Sigmoid colon (tissue), 7 donors: Measurements from ENCODE around the gene SPRED3. TPM values are rescaled to one million over a fixed set of nuclear protein-coding genes. Genes with fewer than 3 reads are reported as not detected.

ENCODE experiments used
- DNase-seq: peaks from one replicate; pipeline ENCODE4 v3.0.0-alpha.2; 2019
- H3K27ac ChIP-seq, 4 donors: fragments of 200-600 bp; sonication (generic); one replicate each; pipeline ENCODE4 v1.5.1; 2016 to 2019; ENCODE audit warnings: mild to moderate bottlenecking in 1 of 4
- H3K27me3 ChIP-seq, 3 donors: fragments of 200-600 bp; sonication (generic); one replicate each; pipeline ENCODE4 v1.5.1; 2019; ENCODE audit warnings: mild to moderate bottlenecking in 1 of 3
- H3K36me3 ChIP-seq, 4 donors: fragments of 200-600 bp; sonication (generic); one replicate each; pipeline ENCODE4 v1.5.1; 2016 to 2019
- H3K4me1 ChIP-seq, 4 donors: fragments of 200-600 bp; sonication (generic); one replicate each; pipeline ENCODE4 v1.5.1; 2017 to 2019
- H3K4me3 ChIP-seq, 4 donors: fragments of 200-600 bp; sonication (generic); one replicate each; pipeline ENCODE4 v1.5.1; 2017 to 2019; ENCODE audit warnings: mild to moderate bottlenecking in 2 of 4, moderate library complexity in 1 of 4
- H3K9me3 ChIP-seq, 4 donors: fragments of 200-600 bp in 3 of 4; sonication (generic) in 3 of 4; one replicate each; pipeline versions ENCODE4 v1.5.1 to v1.6.1; 2013 to 2019
- CTCF ChIP-seq, 4 experiments: fragments of 450-650 bp in 3 of 4; fragments of 200-600 bp in 1 of 4; IDR thresholded peaks; one replicate each; pipeline ENCODE4 v1.5.1; 2016 to 2019; ENCODE audit warnings: antibody characterized with exemption in 4 of 4, mild to moderate bottlenecking in 3 of 4, moderate library complexity in 2 of 4
- EP300 ChIP-seq, 4 donors: sonication (generic); formaldehyde crosslinking; IDR thresholded peaks; one replicate each; pipeline ENCODE4 v1.6.1; 2017; ENCODE audit warnings: antibody characterized with exemption in 4 of 4
- POLR2A ChIP-seq, 2 donors: fragments of 450-650 bp; IDR thresholded peaks; one replicate each; pipeline ENCODE4 v1.6.1; 2016; ENCODE audit warnings: antibody characterized with exemption in 2 of 2, mild to moderate bottlenecking in 2 of 2, moderate library complexity in 2 of 2
- POLR2AphosphoS5 ChIP-seq, 4 donors: sonication (generic); formaldehyde crosslinking; IDR thresholded peaks; one replicate each; pipeline ENCODE4 v1.6.1; 2017; ENCODE audit warnings: antibody characterized with exemption in 4 of 4
- WGBS, 2 donors: extraction: QIAGEN DNeasy Blood & Tissue Kit; methylation state at CpG; one replicate each; pipeline ENCODE4 v1.1.7; 2013; 5-methylcytosine and 5-hydroxymethylcytosine counted together
- intact Hi-C: fragments of 100-400 bp; cut with DNase I; formaldehyde crosslinking; loops from one replicate; pipeline ENCODE4 v1.15.1; 2023
- polyA plus RNA-seq, 3 donors: library from polyadenylated mRNA; stranded (reverse); fragments of 200-250 nt; gene quantifications; one replicate each; pipeline ENCODE4 v1.2.3, GENCODE V29; 2013
- total RNA-seq, 4 donors: library from RNA; depleted of rRNA; stranded (reverse); fragments of >200 nt; gene quantifications; one replicate each; pipeline ENCODE4 v1.1.0, GENCODE V29; 2016
- donor health status: healthy with polysubstance abuse.
- donor health status: Bipolar disorder and iron deficiency.
- donor health status: healthy.

The SPRED3 gene
- total and polyA plus RNA-seq, 7 donors: under 0.01 to 1.5 (median 0.36) TPM; not detected in 2

GRCh38 chr19:38351865-38352395 lies 36.6 kb upstream of the SPRED3 start:
- H3K27me3 ChIP-seq: peaks cover 0 to 40% (median 6%) of the 10 kb centered on the region in 3 donors
- no peaks in the 10 kb centered on the region for H3K4me1 ChIP-seq
- DNase-seq: no peak
- H3K9me3 ChIP-seq: no peaks in the 10 kb centered on the region
- H3K4me3 ChIP-seq: no peak overlapping the region
- 60 to 77% methylated on average over 9 of the region's 9 CpGs for WGBS, 2 donors
- no peaks in the 10 kb centered on the region for H3K36me3 ChIP-seq
- intact Hi-C loops: no loop called here
- TF ChIP-seq POLR2A (IDR thresholded peaks at IDR 0.05) (no peak), EP300 (IDR thresholded peaks at IDR 0.05) (no peak), POLR2AphosphoS5 (IDR thresholded peaks at IDR 0.05) (no peak), CTCF (IDR thresholded peaks at IDR 0.05) (no peak)
- no peak overlapping the region for H3K27ac ChIP-seq

GRCh38 chr19:38352611-38353010 lies 35.9 kb upstream of the SPRED3 start:
- intact Hi-C loops: no loop called here
- Histone ChIP-seq H3K27me3 (peaks cover 0 to 44% (median 6%) of the 10 kb centered on the region in 3 donors), H3K4me3 (no peak overlapping the region), H3K9me3 (no peaks in the 10 kb centered on the region), H3K36me3 (no peaks in the 10 kb centered on the region), H3K4me1 (no peaks in the 10 kb centered on the region), H3K27ac (no peak overlapping the region)
- no peak for DNase-seq
- TF ChIP-seq CTCF (IDR thresholded peaks at IDR 0.05) (no peak), POLR2A (IDR thresholded peaks at IDR 0.05) (no peak), EP300 (IDR thresholded peaks at IDR 0.05) (no peak), POLR2AphosphoS5 (IDR thresholded peaks at IDR 0.05) (no peak)
- WGBS, 2 donors: 80 to 83% methylated on average over 8 of the region's 8 CpGs

- Histone ChIP-seq H3K36me3 (no peaks in the 10 kb centered on the region), H3K9me3 (no peaks in the 10 kb centered on the region), H3K27me3 (peaks cover 4 to 73% (median 34%) of the 10 kb centered on the region in 3 donors), H3K4me1 (peaks cover 0 to under 1% (median 0%) of the 10 kb centered on the region in 4 donors), H3K27ac (no peak overlapping the region), H3K4me3 (no peak overlapping the region)
- intact Hi-C loops: no loop called here
- DNase-seq: no peak
- no peak for TF ChIP-seq POLR2AphosphoS5 (IDR thresholded peaks at IDR 0.05)
- 67 to 79% methylated on average over 16 of the region's 16 CpGs for WGBS, 2 donors
Measured at GRCh38 chr19:38355728-38356725, 32.5 kb upstream of the SPRED3 start.

GRCh38 chr19:38358071-38358470 lies 30.4 kb upstream of the SPRED3 start:
- H3K4me3 ChIP-seq: no peak overlapping the region
- peaks cover 9 to 81% (median 50%) of the 10 kb centered on the region in 3 donors for H3K27me3 ChIP-seq
- 26 to 41% methylated on average over 5 of the region's 5 CpGs for WGBS, 2 donors
- no peak for TF ChIP-seq POLR2AphosphoS5 (IDR thresholded peaks at IDR 0.05)
- TF ChIP-seq EP300 (IDR thresholded peaks at IDR 0.05): no peak
- TF ChIP-seq POLR2A (IDR thresholded peaks at IDR 0.05): no peak
- no peak for TF ChIP-seq CTCF (IDR thresholded peaks at IDR 0.05)
- H3K4me1 ChIP-seq: peaks cover 2 to 21% (median 19%) of the 10 kb centered on the region in 4 donors
- no peak for DNase-seq
- H3K27ac ChIP-seq: no peak overlapping the region
- H3K9me3 ChIP-seq: no peaks in the 10 kb centered on the region
- no peaks in the 10 kb centered on the region for H3K36me3 ChIP-seq
- intact Hi-C loops: no loop called here
